B cell (primary cell): ENCODE data around the gene ARHGAP9. TPM values are rescaled to one million over a fixed set of nuclear protein-coding genes. Genes with fewer than 3 reads are reported as not detected.

Experiments
- ATAC-seq: fragments of 200-7000 bp; cut with Tn5 transposase; one replicate; pipeline ENCODE4 v1.10.0; 2021; ENCODE audit warnings: low read depth, mild to moderate bottlenecking, moderate number of reproducible peaks, moderate library complexity
- CTCF ChIA-PET: fragments of 350-600 bp; sonication (Branson Sonifier 250); formaldehyde crosslinking; loops from one replicate; lab custom pipeline; 2021; ENCODE audit warnings: antibody characterized with exemption, inconsistent platforms; lab: Charles Lee
- POLR2A ChIA-PET: fragments of 350-600 bp; sonication (Branson Sonifier 250); formaldehyde crosslinking; loops from one replicate; lab custom pipeline; 2021; ENCODE audit warnings: antibody characterized with exemption; lab: Charles Lee
- DNase-seq: peaks from one replicate; pipeline ENCODE4 v3.0.0; 2013
- H2AFZ ChIP-seq: 2 replicates; pipeline ENCODE4 v1.6.1; 2012; ENCODE audit warnings: mild to moderate bottlenecking, low read depth, low read length; ENCODE audit not compliant: insufficient read depth, poor library complexity, severe bottlenecking
- H3K27ac ChIP-seq, 2 donors: 1 replicate in 1 of 2; 2 replicates in 1 of 2; pipeline ENCODE4 v1.5.1; 2012 to 2013; ENCODE audit warnings: low read length in 2 of 2, mild to moderate bottlenecking in 2 of 2, moderate library complexity in 1 of 2
- H3K27me3 ChIP-seq, 4 experiments: fragments of 200-600 bp in 1 of 4; sonication (generic) in 1 of 4; replicated peaks in 1 of 4; 1 replicate in 2 of 4; 2 replicates in 2 of 4; pipeline versions ENCODE4 v1.6.1 to v1.7.0; 2013 to 2016; ENCODE audit warnings: low read length in 3 of 4, mild to moderate bottlenecking in 2 of 4, mixed read lengths in 1 of 4, moderate library complexity in 1 of 4; ENCODE audit not compliant: insufficient read depth in 4 of 4, control insufficient read depth in 3 of 4; ENCODE audit errors: control extremely low read depth in 1 of 4
- H3K36me3 ChIP-seq, 2 experiments: replicated peaks in 1 of 2; 1 replicate in 1 of 2; 2 replicates in 1 of 2; pipeline versions ENCODE4 v1.6.1 to v1.7.1; 2013; ENCODE audit warnings: low read length in 1 of 2; ENCODE audit not compliant: insufficient read depth in 2 of 2, control insufficient read depth in 1 of 2; ENCODE audit errors: control extremely low read depth in 1 of 2, extremely low read depth in 1 of 2
- H3K4me1 ChIP-seq, 2 donors: fragments of 200-600 bp in 1 of 2; sonication (generic) in 1 of 2; 1 replicate in 1 of 2; 2 replicates in 1 of 2; pipeline versions ENCODE4 v1.5.1 to v1.6.1; 2013 to 2017; ENCODE audit warnings: low read length in 2 of 2; ENCODE audit not compliant: control insufficient read depth in 2 of 2, insufficient read depth in 2 of 2
- H3K4me2 ChIP-seq: replicated peaks from 2 replicates; pipeline ENCODE3; 2012; ENCODE audit warnings: mild to moderate bottlenecking, low read depth, low read length; ENCODE audit not compliant: poor library complexity, severe bottlenecking
- H3K4me3 ChIP-seq, 5 experiments: fragments of 200-600 bp in 1 of 5; sonication (generic) in 1 of 5; 1 replicate in 3 of 5; 2 replicates in 2 of 5; pipeline versions ENCODE4 v1.5.1 to v1.7.0; 2011 to 2016; ENCODE audit warnings: low read length in 4 of 5, mild to moderate bottlenecking in 4 of 5, low read depth in 2 of 5, control low read depth in 1 of 5, moderate library complexity in 1 of 5; ENCODE audit not compliant: insufficient read depth in 1 of 5; ENCODE audit errors: control extremely low read depth in 1 of 5, extremely low read depth in 1 of 5
- H3K79me2 ChIP-seq: fragments of 200-600 bp; sonication (generic); one replicate; pipeline ENCODE4 v1.6.0; 2016; ENCODE audit warnings: low read length; ENCODE audit not compliant: control insufficient read depth, insufficient read depth
- H3K9ac ChIP-seq: fragments of 200-600 bp; sonication (generic); 2 replicates; pipeline ENCODE4 v1.6.1; 2017; ENCODE audit warnings: mild to moderate bottlenecking, low read length, moderate library complexity
- H3K9me3 ChIP-seq, 3 donors: one replicate each; pipeline versions ENCODE4 v1.6.1 to v1.7.1; 2013; ENCODE audit warnings: low read length in 2 of 3; ENCODE audit not compliant: control insufficient read depth in 2 of 3, insufficient read depth in 1 of 3; ENCODE audit errors: control extremely low read depth in 1 of 3
- H4K20me1 ChIP-seq: 2 replicates; pipeline ENCODE4 v1.6.0; 2012; ENCODE audit warnings: mild to moderate bottlenecking, low read length; ENCODE audit not compliant: insufficient read depth, control insufficient read depth, poor library complexity, severe bottlenecking
- H3K27ac Mint-ChIP-seq: one replicate; pipeline ENCODE4 v1.8.0; 2021; ENCODE audit warnings: mixed read lengths
- H3K27me3 Mint-ChIP-seq: one replicate; pipeline ENCODE4 v1.8.0; 2021; ENCODE audit warnings: mixed read lengths
- H3K4me1 Mint-ChIP-seq: one replicate; pipeline ENCODE4 v1.8.0; 2021; ENCODE audit warnings: mixed read lengths
- H3K4me3 Mint-ChIP-seq: one replicate; pipeline ENCODE4 v1.8.0; 2021; ENCODE audit warnings: mixed read lengths
- H3K9me3 Mint-ChIP-seq: one replicate; pipeline ENCODE4 v1.8.0; 2022; ENCODE audit warnings: mixed read lengths; ENCODE audit not compliant: insufficient read depth
- EZH2 ChIP-seq: IDR thresholded peaks from 2 replicates; pipeline ENCODE4 v1.6.1; 2012; ENCODE audit warnings: borderline replicate concordance, low read depth, mild to moderate bottlenecking, moderate library complexity, low read length; ENCODE audit not compliant: insufficient read depth, poor library complexity, severe bottlenecking
- WGBS: methylation state at CpG from one replicate; pipeline ENCODE4 v1.1.5; 2013; ENCODE audit warnings: missing lambda C conversion rate; ENCODE audit not compliant: insufficient coverage; 5-methylcytosine and 5-hydroxymethylcytosine counted together
- intact Hi-C: fragments of 100-400 bp; cut with micrococcal nuclease; formaldehyde crosslinking; loops from one replicate; pipeline ENCODE4 v1.10.0; 2022
- polyA plus RNA-seq: library from polyadenylated mRNA; depleted of rRNA; stranded (reverse); fragments of >200 nt; gene quantifications from 2 replicates; pipeline ENCODE4 v1.2.3, GENCODE V29; 2012
- total RNA-seq, 2 donors: library from RNA; stranded (reverse); fragments of 120-200 nt in 1 of 2; gene quantifications; 1 replicate in 1 of 2; 2 replicates in 1 of 2; pipeline versions ENCODE4 v1.2.3 to v1.2.4, GENCODE V29; 2013 to 2022
- TF ChIP-seq, protein P1 (sequence below): fragments of 200-600 bp; IDR thresholded peaks from one replicate; pipeline ENCODE4 v1.8.0; 2022; ENCODE audit warnings: antibody characterized with exemption, mild to moderate bottlenecking

The ARHGAP9 gene
- total and polyA plus RNA-seq, 2 donors (not counting 1 experiment from before 2014, with no cell fraction given): 161 to 390 TPM

DNA sequence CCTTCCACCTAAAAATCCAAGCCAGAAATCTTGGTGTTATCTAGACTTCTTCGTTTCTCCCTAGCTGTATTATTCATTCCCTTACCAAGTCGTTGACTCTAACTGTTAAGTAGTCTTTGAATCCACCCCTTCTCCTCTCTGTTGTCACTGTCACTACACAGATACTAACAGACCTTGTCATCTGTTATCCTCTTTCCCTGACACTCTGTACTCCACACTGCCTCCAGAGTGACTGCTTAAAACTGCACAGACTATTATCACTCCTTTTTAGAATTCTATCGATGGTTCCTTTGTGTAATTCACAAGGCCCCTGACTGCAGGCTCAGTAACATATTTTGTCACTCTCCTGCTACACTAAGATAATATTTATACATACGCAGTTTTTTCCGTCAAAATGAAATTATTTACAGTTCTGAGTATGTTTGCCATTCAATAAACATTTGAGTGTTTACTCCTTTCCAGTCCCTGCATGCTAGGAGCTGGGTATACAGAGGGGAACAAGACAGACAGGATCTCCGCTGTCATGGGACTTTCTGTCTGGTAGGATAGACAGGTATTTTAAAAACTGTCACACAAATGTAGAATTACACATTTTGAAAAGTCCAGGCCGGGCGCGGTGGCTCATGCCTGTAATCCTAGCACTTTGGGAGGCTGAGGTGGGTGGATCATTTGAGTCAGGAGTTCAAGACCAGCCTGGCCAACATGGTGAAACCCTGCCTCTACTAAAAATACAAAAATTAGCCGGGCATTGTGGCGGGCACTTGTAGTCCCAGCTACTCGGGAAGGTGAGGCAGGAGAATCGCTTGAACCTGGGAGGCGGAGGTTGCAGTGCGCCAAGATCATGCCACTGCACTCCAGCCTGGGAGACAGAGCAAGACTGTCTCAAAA lies 12.0 kb upstream of the ARHGAP9 start:
- H3K4me3 Mint-ChIP-seq: no peak overlapping the region
- intact Hi-C loops: no loop called here
- H3K27me3 ChIP-seq: no peaks in the 10 kb centered on the region
- no peak overlapping the region for H2AFZ ChIP-seq
- H3K9me3 ChIP-seq: no peaks in the 10 kb centered on the region
- H3K27me3 Mint-ChIP-seq: no peaks in the 10 kb centered on the region
- H3K9ac ChIP-seq: no peak overlapping the region
- peaks cover 38% of the 10 kb centered on the region for H3K79me2 ChIP-seq
- ChIA-PET CTCF (interaction anchor here (2.0 kb wide), 1 partner anchor 16 kb away, joined by 6 read pairs; no protein-coding TSS in a partner anchor), POLR2A (no interaction called here)
- H3K4me2 ChIP-seq: no peak overlapping the region
- no peaks in the 10 kb centered on the region for H3K9me3 Mint-ChIP-seq
- DNase-seq (no peak), ATAC-seq (no peak)
- no peak overlapping the region for H3K27ac ChIP-seq
- 97% methylated on average over 8 of the region's 15 CpGs for WGBS
- no peak overlapping the region for H3K4me3 ChIP-seq
- TF ChIP-seq, protein P1, sequence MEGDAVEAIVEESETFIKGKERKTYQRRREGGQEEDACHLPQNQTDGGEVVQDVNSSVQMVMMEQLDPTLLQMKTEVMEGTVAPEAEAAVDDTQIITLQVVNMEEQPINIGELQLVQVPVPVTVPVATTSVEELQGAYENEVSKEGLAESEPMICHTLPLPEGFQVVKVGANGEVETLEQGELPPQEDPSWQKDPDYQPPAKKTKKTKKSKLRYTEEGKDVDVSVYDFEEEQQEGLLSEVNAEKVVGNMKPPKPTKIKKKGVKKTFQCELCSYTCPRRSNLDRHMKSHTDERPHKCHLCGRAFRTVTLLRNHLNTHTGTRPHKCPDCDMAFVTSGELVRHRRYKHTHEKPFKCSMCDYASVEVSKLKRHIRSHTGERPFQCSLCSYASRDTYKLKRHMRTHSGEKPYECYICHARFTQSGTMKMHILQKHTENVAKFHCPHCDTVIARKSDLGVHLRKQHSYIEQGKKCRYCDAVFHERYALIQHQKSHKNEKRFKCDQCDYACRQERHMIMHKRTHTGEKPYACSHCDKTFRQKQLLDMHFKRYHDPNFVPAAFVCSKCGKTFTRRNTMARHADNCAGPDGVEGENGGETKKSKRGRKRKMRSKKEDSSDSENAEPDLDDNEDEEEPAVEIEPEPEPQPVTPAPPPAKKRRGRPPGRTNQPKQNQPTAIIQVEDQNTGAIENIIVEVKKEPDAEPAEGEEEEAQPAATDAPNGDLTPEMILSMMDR: peak; percentile 37
- no peak for TF ChIP-seq EZH2
- H3K4me1 ChIP-seq: peaks cover 15 to 20% of the 10 kb centered on the region in 2 donors
- no peak overlapping the region for H3K27ac Mint-ChIP-seq
- H3K36me3 ChIP-seq: peaks cover 5 to 38% of the 10 kb centered on the region in 2 experiments
- H4K20me1 ChIP-seq: peaks cover 5% of the 10 kb centered on the region
- peaks cover 25% of the 10 kb centered on the region for H3K4me1 Mint-ChIP-seq

DNA sequence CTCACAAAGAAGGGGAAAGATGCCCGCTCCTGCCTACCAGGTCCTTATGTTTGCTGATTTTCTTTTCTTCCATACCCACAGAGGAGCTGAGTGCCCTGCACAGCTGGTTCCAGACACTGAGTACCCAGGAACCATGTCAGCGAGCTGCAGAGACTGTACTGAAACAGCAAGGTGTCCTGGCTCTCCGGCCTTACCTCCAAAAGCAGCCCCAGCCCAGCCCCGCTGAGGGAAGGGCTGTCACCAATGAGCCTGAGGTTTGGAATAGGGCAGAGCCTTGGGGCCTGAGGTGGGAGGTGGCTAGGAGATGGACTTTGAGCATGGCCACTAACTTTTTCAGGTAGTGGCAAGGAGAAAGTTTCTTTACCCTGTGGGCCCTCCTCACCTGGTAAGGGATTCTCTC lies 10.5 kb upstream of the ARHGAP9 start:
- intact Hi-C loops: no loop called here
- ChIA-PET CTCF (interaction anchor here (0.6 to 2.0 kb wide), 3 partner anchors 14 to 46 kb away, joined by 4 to 6 read pairs (median 5); no protein-coding TSS in a partner anchor), POLR2A (interaction anchor here (1.2 kb wide), 1 partner anchor 30 kb away, joined by 11 read pairs; the partner anchor contains the start of gene DDIT3)
- DNase-seq (no peak), ATAC-seq (no peak)
- peaks cover 15 to 20% of the 10 kb centered on the region in 2 donors for H3K4me1 ChIP-seq
- TF ChIP-seq, protein P1: no peak
- Mint-ChIP-seq H3K27ac (no peak overlapping the region), H3K27me3 (no peaks in the 10 kb centered on the region), H3K4me1 (peaks cover 25% of the 10 kb centered on the region), H3K4me3 (no peak overlapping the region), H3K9me3 (no peaks in the 10 kb centered on the region)
- WGBS: 93% methylated on average over 3 of the region's 4 CpGs
- H3K4me3 ChIP-seq: no peak overlapping the region
- no peak overlapping the region for H3K9ac ChIP-seq
- H3K27ac ChIP-seq: no peak overlapping the region
- H4K20me1 ChIP-seq: peaks cover 5% of the 10 kb centered on the region
- no peaks in the 10 kb centered on the region for H3K27me3 ChIP-seq
- no peaks in the 10 kb centered on the region for H3K9me3 ChIP-seq
- peaks cover 45% of the 10 kb centered on the region for H3K79me2 ChIP-seq
- H2AFZ ChIP-seq: no peak overlapping the region
- no peak overlapping the region for H3K4me2 ChIP-seq
- H3K36me3 ChIP-seq: peaks cover 5 to 30% of the 10 kb centered on the region in 2 experiments
